PC-9 (cell line): ENCODE results near the gene PHACTR1. TPM values are rescaled to one million over a fixed set of nuclear protein-coding genes. Genes with fewer than 3 reads are reported as not detected.

Experiments used
- BruUV-seq: library from RNA; stranded (reverse); fragments of 400-500 nt; replicated peaks from 2 replicates; lab custom pipeline; 2021; lab: Mats Ljungman, UMichigan
- CTCF ChIA-PET: fragments of 300-600 bp; sonication (Branson Sonifier 250); formaldehyde crosslinking; loops from one replicate; lab custom pipeline; 2022; ENCODE audit warnings: antibody characterized with exemption; lab: Charles Lee
- POLR2A ChIA-PET: fragments of 300-600 bp; sonication (Branson Sonifier 250); formaldehyde crosslinking; loops from one replicate; lab custom pipeline; 2022; ENCODE audit warnings: antibody characterized with exemption; ENCODE audit not compliant: unreplicated experiment; lab: Charles Lee
- DNase-seq, 2 experiments: peaks; one replicate each; pipeline versions ENCODE4 v3.0.0 to v3.0.0-alpha.2; 2015 to 2022; ENCODE audit warnings: mixed read lengths in 1 of 2
- H2AFZ ChIP-seq: fragments of 200-600 bp; sonication (generic); 2 replicates; pipeline ENCODE4 v1.8.1; 2017; ENCODE audit warnings: antibody characterized with exemption
- H3F3A ChIP-seq: fragments of 200-600 bp; sonication (generic); 2 replicates; pipeline ENCODE4 v1.8.1; 2017; ENCODE audit warnings: antibody characterized with exemption, mild to moderate bottlenecking, low read depth; ENCODE audit not compliant: insufficient read depth
- H3K27ac ChIP-seq: fragments of 200-600 bp; sonication (generic); 2 replicates; pipeline ENCODE4 v1.6.1; 2016; ENCODE audit warnings: mixed run types
- H3K27me3 ChIP-seq: fragments of 200-600 bp; sonication (generic); 2 replicates; pipeline ENCODE4 v1.6.1; 2016; ENCODE audit warnings: low read depth, mixed run types; ENCODE audit not compliant: insufficient read depth
- H3K36me3 ChIP-seq: fragments of 200-600 bp; sonication (generic); 2 replicates; pipeline ENCODE4 v1.6.1; 2016; ENCODE audit warnings: low read depth, mixed run types
- H3K4me1 ChIP-seq: fragments of 200-600 bp; sonication (generic); replicated peaks from 2 replicates; pipeline ENCODE4 v1.6.1; 2016; ENCODE audit warnings: mixed run types; ENCODE audit not compliant: insufficient read depth
- H3K4me2 ChIP-seq: fragments of 200-600 bp; sonication (generic); 2 replicates; pipeline ENCODE4 v1.6.1; 2017; ENCODE audit warnings: mixed run types
- H3K4me3 ChIP-seq: fragments of 200-600 bp; sonication (generic); 2 replicates; pipeline ENCODE4 v1.6.1; 2016; ENCODE audit warnings: mixed run types
- H3K79me2 ChIP-seq: fragments of 200-600 bp; sonication (generic); 2 replicates; pipeline ENCODE4 v1.6.1; 2017; ENCODE audit warnings: low read depth, mixed run types
- H3K9me2 ChIP-seq: fragments of 200-600 bp; sonication (generic); 2 replicates; pipeline ENCODE4 v1.8.1; 2017; ENCODE audit warnings: mild to moderate bottlenecking; ENCODE audit not compliant: insufficient read depth
- H3K9me3 ChIP-seq: fragments of 200-600 bp; sonication (generic); 2 replicates; pipeline ENCODE4 v1.8.1; 2016; ENCODE audit warnings: low read depth; ENCODE audit not compliant: insufficient read depth
- H4K20me1 ChIP-seq: fragments of 200-600 bp; sonication (generic); 2 replicates; pipeline ENCODE4 v1.8.1; 2017; ENCODE audit not compliant: insufficient read depth
- CTCF ChIP-seq: fragments of 200-600 bp; sonication (generic); conservative IDR thresholded peaks from 2 replicates; pipeline ENCODE4 v1.6.1; 2017; ENCODE audit warnings: mixed run types, antibody characterized with exemption, mild to moderate bottlenecking, moderate library complexity
- EZH2 ChIP-seq: fragments of 200-600 bp; sonication (generic); IDR thresholded peaks from 2 replicates; pipeline ENCODE4 v1.8.0; 2017; ENCODE audit warnings: antibody characterized with exemption, low read depth
- intact Hi-C: fragments of 100-400 bp; cut with micrococcal nuclease; formaldehyde crosslinking; loops from one replicate; pipeline ENCODE4 v1.10.0; 2022; ENCODE audit not compliant: unreplicated experiment
- total RNA-seq: library from RNA; stranded (reverse); gene quantifications from 2 replicates; pipeline ENCODE4 v1.2.3, GENCODE V29; 2021

PHACTR1 gene
- total RNA-seq, 1 experiment from 2014 or later, result not detected

- H3K36me3 ChIP-seq, result no peaks in the 10 kb centered on the region
- no peak overlapping the region for H3K27ac ChIP-seq
- H3K4me2 ChIP-seq, result no peak overlapping the region
- no peaks in the 10 kb centered on the region for H3K79me2 ChIP-seq
- POLR2A ChIA-PET, result no interaction called here
- H2AFZ ChIP-seq, result no peak overlapping the region
- peaks cover 27% of the 10 kb centered on the region for H3K27me3 ChIP-seq
- DNase-seq, result no peak
- H3K4me3 ChIP-seq, result no peak overlapping the region
- no peaks in the 10 kb centered on the region for H3F3A ChIP-seq
- intact Hi-C loops, result no loop called here
- no TSS peak for BruUV-seq
- H3K9me3 ChIP-seq, result no peaks in the 10 kb centered on the region
- H4K20me1 ChIP-seq, result no peaks in the 10 kb centered on the region
- CTCF ChIA-PET, result no interaction called here
- TF ChIP-seq EZH2, result no peak
- no peak for TF ChIP-seq CTCF
- H3K4me1 ChIP-seq, result no peaks in the 10 kb centered on the region
- no peaks in the 10 kb centered on the region for H3K9me2 ChIP-seq
Observed at GRCh38 chr6:13077117-13077516, 360.6 kb downstream of the PHACTR1 start.

GRCh38 chr6:13079096-13079723, 362.6 kb downstream of the PHACTR1 start:
- intact Hi-C loops, result no loop called here
- H3K36me3 ChIP-seq, result no peaks in the 10 kb centered on the region
- DNase-seq, result no peak
- no peak overlapping the region for H3K4me2 ChIP-seq
- peaks cover 25% of the 10 kb centered on the region for H3K27me3 ChIP-seq
- H3F3A ChIP-seq, result no peaks in the 10 kb centered on the region
- no peaks in the 10 kb centered on the region for H4K20me1 ChIP-seq
- CTCF ChIA-PET, result no interaction called here
- no peak overlapping the region for H3K4me3 ChIP-seq
- no peaks in the 10 kb centered on the region for H3K9me2 ChIP-seq
- POLR2A ChIA-PET, result no interaction called here
- no peaks in the 10 kb centered on the region for H3K79me2 ChIP-seq
- no peaks in the 10 kb centered on the region for H3K4me1 ChIP-seq
- no peaks in the 10 kb centered on the region for H3K9me3 ChIP-seq
- BruUV-seq, result no TSS peak
- no peak overlapping the region for H2AFZ ChIP-seq
- TF ChIP-seq CTCF (no peak), EZH2 (no peak)
- no peak overlapping the region for H3K27ac ChIP-seq

- Histone ChIP-seq H3K9me2 (no peaks in the 10 kb centered on the region), H3F3A (no peaks in the 10 kb centered on the region), H3K79me2 (no peaks in the 10 kb centered on the region), H3K27ac (no peak overlapping the region), H3K36me3 (no peaks in the 10 kb centered on the region), H3K4me2 (no peak overlapping the region), H2AFZ (no peak overlapping the region), H3K4me3 (no peak overlapping the region), H3K9me3 (no peaks in the 10 kb centered on the region), H4K20me1 (no peaks in the 10 kb centered on the region), H3K27me3 (peaks cover 11% of the 10 kb centered on the region), H3K4me1 (no peaks in the 10 kb centered on the region)
- CTCF ChIA-PET, result no interaction called here
- intact Hi-C loops, result no loop called here
- POLR2A ChIA-PET, result no interaction called here
- no peak for DNase-seq
- BruUV-seq, result no TSS peak
- TF ChIP-seq CTCF, result no peak
- TF ChIP-seq EZH2, result no peak
Observed at GRCh38 chr6:13080462-13081188, 364.1 kb downstream of the PHACTR1 start.
